CD4-positive, alpha-beta T cell treated with Interleukin-6 for 4 hours (primary cell): Measurements from ENCODE around the gene FBXO17.
"Not testable (repeated sequence)": the region's sequence is repeated elsewhere in the genome, so short reads cannot be mapped to it uniquely, and the experiment has no call there.

Experiments used
- DNase-seq: peaks from one replicate; pipeline ENCODE4 v3.0.0-alpha.2; 2020; ENCODE audit warnings: mixed read lengths

FBXO17 gene

DNA sequence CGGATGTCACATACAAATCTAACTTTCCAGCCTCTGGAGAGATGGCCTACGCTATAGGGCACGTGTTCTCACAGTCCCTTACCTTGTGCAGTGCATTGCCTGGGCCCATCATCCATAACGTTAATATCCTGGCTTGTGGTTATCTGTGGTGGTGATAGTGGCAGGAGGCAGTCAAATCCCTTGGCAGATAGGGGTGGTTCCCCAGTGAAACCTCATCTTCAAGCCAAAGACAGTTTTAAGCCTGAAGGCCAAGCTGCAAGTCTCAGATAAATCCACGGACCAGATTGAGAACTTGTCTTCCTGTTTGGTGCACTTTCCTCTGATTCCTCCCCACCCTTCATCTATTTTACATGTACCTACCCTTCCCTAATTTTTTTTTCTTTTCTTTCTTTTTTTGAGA lies 4.3 kb upstream of the FBXO17 start:
- no peak for DNase-seq

DNA sequence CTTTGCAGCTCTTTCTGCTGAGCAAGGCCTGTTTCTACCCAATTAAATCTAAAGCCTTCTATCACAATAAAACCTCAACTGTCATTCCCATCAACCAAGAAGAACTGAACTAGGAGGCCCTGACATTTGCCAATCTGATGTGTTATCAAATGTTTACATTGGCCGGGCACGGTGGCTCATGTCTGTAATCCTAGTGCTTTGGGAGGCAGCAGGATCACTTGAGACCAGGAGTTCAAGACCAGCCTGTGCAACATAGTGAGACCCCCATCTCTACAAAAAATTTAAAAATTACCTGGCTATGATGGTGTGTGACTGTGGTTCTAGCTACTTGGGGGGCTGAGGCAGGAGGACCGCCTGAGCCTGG lies 2.8 kb upstream of the FBXO17 start:
- DNase-seq: no peak

DNA sequence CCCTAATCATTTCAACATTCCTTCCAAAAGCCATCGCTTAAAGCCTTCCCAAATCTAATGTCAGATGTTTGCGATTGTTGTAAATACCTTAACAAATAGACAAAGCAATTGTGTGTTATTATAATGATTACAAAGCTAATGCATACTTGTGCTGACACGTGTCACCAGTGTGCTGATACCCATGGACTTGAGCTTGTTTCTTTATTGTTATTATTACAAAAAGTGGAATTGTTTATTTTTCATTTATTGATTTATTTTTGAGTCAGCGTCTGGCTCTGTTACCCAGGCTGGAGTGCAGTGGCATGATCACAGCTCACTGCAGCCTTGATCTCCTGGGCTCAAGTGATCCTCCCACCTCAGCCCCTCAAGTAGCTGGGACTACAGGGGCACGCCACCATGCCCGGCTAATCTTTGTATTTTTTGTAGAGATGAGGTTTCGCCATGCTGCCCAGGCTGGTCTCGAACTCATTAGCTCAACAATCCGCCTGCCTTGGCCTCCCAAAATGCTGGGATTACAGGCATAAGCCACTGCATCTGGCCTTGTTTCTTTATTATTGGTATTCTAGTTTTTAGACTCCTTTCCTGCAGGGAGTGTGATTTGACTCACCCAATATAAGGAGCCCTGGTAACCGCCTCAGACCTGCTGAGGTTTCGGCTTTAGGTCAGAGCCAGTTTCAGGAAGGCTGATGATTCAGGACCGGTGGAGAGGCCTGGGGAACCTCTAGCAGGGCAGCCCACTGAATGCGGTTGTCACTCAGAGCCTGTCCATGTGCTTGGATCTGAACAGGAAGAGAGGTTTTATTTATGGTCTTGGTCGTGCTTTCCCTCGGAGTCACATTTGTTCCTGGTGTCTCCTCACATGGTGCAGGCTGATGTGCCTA lies 2.1 kb upstream of the FBXO17 start:
- DNase-seq: no peak

DNA sequence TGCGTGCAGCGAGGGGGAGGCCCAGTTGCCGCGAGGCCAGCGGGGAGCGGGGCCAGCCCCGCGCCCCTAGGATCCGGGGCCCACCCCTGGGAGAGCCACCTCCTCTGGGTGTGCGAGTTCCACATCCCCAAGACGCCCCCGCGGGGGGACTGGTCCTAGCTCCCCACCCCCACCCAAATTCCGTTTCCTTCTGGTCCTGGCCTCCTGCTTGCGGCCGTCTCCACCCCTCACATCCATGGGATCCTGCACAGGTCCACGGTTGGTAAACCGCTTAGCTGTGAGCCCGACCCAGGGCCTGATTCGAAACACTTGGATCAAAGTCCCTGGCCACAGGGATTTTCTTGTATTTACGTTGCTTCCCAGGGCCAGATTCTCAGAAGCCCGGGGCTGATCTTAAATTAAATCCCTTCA lies 324 bp upstream of the FBXO17 start:
- no peak for DNase-seq

DNA sequence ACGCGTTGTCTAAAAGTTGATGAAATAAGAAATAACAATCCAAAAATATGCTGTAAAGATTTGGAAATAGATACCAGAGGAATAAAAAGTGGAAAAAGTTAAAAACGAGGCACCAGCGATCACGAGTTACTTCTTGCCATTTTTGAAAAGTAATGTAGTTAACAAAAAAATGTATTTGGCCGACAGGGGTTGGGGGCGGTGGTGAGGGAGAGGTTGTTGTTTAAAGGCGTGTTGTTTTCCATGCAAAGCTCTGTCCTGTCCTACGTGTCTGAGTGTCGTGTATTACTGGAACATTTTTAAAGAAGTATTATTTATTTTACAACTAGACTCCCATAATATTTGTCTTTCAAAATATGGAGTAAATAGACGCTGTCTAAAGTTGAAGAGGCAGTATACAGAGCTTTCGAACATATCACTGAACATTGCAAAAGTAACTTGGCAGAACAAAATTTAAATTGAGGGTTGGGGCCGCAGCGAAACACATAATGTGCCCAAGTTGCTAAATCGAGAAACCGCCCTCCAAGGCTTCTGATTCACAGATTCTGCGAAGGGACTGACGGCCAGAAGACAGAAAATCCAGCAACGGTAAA lies 823 bp downstream of the FBXO17 start:
- no peak for DNase-seq

DNA sequence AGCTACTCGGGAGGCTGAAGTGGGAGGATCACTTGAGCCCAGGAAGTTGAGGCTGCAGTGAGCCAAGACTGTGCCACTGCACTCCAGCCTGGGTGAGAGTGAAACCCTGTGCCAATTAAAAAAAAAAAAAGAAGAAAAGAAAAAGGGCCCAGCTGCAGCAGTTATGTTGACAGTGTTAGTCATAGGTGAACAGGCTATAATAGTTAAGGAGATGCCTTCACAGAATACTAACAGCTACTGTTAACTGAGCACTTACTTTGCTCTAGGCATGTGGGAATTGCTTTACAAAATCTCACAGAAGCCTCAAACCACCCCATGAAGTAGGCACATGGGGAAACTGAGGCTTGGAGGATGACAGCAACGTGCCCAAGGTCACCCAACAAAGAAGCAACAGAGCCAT lies 3.9 kb downstream of the FBXO17 start:
- DNase-seq: no peak

DNA sequence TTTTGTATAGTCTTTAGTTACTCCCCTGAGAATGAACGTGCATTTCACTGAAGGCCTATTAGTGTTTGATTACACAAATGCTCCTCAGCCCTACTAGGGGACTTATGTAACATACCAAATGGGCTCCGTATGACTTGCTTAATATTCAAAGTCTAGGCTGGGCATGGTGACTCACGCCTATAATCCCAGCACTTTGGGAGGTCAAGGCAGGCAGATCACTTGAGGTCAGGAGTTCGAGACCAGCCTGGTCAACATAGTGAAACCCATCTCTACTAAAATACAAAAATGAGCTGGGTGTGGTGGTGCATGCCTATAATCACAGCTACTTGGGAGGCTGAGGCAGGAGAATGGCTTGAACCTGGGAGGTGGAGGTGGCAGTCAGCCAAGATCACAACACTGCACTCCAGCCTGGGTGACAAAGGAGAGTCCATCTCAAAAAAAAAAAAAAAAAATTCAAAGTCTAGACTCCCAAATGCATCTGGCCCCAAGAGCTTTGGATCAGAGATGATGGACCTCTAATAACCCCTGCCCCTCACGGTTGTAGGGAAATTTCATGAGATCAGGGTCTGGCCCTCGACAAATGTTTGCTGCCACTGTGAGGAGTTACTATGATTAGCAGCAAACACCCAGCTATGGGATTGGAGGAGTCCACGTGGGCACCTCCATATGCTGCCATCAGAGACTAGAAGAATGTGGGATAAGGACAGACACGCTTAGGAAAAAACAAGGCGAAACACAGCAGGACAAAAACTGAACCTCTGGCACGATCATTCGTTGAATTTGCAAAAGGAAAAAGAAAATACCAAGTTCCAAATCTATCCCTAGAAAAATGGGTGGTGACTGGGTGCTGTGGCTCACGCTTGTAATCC lies 4.6 kb downstream of the FBXO17 start:
- no peak for DNase-seq

DNA sequence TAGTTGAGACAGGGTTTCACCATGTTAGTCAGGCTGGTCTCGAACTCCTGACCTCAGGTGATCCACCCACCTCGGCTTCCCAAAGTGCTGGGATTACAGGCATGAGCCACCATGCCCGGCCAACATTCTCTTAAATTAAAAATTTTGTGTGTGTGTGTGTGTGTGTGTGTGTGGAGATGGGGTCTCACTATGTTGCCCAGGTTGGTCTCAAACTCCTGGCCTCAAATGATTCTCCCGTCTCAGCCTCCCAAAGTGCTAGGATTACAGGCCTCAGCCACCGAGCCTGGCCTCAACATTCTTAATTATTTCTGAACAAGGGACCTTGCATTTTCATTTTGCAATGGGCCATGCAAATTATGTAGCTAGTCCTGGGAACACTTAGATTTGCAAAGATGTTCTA lies 9.4 kb downstream of the FBXO17 start:
- DNase-seq: not testable (repeated sequence)

DNA sequence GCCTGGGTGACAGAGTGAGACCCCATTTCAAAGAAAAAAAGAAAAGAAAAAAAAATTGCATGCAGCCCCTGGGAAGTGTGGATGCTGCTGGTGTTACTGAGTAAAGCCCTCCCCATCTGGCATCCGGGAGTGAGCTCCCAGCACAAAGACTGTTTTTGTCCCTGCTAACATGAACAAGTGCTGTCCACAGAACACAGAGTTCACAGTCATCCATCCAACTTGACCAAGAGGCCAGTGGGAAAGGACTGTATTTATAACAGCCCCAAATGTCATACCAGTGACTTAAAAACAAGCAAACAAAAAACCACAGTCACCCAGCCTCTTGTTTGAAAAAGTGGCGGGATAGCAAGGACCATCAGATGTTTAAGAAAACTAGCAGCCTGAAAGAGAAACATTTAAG lies 10.8 kb downstream of the FBXO17 start:
- no peak for DNase-seq

DNA sequence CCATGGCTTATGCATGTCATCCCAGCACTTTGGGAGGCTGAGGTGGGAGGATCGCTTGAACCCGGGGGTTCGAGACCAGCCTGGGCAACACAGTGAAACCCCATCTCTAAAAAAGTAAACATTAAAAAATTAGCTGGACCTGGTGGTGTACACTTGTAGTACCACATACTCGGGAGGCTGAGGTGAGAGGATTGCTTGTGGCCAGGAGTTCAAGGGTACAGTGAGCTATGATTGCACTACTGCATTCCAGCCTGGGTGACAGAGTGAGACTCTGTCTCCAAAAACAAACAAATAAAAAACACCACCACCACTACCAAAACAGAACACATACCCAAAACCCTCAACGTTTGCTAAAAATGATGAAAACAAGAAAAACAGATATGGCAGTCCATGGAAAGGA lies 15.9 kb downstream of the FBXO17 start:
- no peak for DNase-seq

DNA sequence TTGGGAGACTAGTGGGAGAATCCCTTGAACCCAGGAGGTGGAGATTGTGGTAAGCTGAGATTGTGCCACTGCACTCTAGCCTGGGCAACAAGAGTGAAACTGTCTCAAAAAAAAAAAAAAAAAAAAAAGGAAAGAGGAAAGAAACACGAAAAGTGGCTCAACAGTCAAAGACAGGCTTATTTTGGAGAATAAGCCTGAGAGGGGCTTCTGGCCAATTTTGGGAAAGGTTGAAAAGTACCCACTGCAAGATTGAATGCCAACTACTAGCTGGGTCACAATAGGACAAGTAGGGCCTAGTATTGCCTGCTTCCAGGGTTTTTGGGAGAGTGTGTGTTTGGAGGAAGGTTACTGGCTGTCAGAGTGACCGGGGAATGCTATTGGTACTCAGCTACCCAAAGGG lies 17.2 kb downstream of the FBXO17 start:
- no peak for DNase-seq

DNA sequence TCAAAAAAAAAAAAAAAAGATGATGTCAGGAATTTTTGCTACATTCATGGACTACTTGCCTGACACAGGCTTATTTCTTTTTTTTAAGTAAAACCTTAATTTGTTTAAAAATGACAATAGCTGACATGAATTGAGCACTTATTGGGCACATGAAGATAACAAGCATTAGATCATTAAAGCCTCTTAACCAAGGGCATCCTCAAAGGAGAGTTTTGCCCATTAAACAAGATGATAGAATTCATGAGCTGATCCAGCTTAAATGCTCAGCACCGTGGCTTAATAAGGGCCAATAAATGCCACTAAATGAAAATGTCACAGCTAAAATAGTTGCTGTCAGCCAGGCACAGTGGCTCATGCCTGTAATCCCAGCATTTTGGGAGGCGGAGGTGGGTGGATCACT lies 19.3 kb downstream of the FBXO17 start:
- DNase-seq: no peak

DNA sequence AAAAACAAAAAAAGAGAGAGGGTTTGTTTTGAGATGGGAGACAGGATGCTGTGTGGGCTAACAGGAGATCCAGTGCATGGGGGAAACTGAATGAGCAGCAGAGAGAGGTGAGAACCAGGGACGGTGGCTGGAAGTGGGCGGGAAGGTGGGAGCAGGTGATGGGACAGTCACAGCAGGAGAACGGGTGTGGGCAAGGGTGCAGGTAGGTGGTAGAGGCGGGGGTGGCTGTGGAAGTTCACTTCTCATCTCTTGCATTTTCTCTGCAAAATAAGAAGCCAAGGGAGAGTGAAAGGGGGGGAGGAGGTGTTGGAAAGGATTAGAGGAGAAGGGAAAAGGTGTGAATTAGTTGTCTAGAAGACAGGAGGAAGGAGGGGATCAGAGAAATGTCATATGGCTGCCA lies 21.9 kb downstream of the FBXO17 start:
- DNase-seq: no peak

DNA sequence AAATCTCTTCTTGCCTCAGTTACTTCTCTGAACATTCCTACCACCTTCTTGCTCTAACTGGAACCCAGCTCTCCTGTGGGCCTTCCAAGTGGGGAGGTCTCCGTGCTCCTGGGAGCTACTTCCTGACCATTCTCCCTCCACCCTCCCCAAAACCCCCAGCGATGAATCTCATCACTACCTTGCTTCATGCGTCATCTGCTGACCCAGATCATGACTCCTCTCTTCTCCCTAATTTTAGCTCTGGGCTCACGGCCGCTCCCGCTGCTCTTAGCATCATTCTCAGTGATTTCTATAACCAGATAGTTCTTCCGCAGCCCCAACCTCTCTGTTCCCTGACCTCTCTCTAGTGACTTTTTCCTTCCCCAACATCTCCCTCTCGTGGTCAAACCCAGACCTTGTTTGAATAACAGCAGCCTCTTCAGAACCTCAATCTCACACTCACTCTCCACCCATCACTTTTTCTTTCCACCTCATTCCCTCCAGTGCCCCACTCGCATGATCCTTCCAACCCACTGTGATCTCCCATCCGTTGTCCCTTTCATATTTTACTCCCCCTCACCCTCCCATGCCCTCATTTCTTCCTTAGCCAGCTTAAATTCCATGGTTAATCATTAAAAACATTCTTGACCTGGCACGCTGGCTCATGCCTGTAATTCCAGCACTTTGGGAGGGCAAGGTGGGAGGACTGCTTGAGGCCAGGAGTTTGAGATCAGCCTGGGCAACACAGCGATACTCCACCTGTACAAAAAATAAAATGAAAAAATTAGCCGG lies 23.0 kb downstream of the FBXO17 start:
- DNase-seq: peak; percentile 29

DNA sequence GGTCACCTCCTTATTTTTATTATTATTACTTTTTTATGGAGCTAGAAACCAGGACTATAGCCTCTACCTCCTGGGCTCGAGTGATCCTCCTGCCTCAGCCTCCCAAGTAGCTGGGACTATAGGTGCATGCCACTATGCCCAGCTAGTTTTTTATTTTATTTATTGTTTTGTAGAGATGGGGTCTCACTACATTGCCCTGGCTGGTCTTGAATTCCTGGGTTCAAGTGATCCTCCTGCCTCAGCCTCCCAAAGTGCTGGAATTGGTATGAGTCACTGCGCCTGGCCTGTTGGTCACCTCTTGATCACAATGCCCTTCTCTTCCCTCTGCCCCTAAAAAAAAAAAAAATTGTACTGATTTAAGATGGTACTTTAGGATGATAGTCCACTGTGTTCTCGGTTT lies 24.4 kb downstream of the FBXO17 start:
- DNase-seq: no peak

DNA sequence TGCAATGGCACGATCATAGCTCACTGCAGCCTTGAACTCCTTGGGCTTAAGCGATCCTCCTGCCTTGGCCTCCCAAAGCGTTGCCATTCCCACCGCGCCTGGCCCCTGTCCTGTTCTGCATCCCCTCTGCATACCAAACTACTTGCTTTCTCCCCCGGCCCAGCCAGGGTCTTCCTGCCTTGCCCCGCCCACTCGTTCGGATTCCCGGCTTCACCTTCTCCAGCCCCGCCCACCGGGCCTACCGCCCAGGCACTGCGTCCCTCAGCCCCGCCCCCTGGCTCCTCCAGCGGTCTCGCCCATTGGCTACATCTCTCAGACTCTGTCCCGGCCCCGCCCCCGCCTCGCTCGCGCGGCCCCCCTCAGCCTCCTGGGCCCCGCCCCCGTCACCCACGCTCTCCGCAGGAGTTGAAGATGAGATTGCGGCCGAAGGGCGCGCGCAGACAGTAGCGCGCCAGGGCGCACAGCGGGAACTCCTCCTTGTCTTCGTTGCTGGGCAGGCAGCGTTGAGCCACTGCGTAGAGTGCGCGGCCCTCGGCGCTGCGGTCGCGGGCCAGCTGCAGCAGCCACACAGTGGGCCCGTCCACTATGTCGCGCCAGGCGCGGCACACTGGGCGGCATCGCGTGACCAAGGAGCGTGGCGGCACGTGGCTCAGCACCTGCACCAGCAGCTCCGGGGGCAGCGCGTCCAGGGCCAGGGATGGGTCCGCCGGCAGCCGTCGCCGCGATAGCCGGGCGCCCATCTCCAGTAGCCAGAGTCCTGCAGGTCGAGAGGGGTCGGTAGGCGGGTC lies 25.8 kb downstream of the FBXO17 start:
- peak; percentile 90 for DNase-seq

DNA sequence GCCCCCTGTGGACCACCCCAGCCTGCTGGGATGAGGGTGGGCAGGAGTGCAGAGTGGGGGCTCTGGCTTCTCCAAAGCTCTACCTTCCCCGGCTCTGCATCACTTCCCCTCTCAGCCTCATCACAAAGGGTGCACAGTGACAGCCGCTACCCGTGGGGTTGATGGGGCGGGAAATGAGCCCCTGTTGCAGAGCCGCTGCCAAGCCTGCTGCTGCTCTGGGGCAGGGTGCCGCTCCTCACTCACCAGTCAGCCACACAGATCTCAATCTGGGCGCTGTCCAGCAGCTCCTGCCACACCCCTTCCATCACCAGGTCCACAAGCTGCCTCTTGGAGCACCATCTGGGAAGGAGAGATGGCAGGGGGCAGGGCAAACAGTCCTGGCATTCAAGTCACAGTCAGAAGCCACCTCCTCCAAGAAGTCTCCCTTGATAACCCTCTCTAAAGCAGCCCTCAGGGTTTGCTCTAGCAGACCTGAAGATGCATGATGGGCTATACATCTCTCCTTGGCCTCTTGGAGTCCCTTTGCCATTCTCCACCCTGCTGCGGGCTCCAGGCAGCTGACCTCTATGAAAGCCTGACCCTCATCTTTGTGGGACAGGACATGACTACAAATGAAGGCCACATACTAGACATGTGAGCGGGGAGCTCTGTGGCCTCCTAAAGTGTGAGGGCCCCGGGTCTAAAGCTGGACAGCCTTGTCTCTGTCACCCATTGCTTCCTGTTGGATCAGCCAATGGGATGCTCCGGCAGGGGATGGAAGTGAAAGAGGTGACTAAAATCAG lies 29.1 kb downstream of the FBXO17 start:
- no peak for DNase-seq

DNA sequence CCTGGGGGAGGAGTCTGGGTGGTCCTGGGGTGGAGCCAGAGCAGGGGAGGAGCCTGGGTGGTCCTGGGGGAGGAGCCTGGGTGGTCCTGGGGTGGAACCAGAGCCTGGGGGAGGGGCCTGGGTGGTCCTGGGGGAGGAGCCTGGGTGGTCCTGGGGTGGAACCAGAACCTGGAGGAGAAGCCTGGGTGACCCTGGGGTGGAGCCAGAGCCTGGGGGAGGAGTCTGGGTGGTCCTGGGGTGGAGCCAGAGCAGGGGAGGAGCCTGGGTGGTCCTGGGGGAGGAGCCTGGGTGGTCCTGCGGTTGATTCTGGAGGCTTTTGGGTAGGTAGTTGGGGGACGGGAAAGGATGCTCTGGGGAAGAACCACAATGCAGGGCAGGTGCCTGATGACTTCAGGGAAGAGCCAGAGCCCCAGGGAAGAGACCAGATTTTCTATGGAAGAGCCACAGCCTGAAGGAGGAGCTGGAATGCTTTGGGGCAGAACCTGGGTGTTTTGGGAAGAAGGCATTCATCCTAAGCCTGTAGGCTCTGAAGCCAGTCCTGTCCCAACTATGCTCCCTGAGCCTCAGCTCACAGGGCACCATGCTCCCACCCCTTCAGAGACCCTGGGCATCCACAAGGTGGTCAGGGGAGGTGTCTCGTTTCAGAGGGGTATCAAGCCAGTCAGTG lies 29.8 kb downstream of the FBXO17 start:
- DNase-seq: no peak

DNA sequence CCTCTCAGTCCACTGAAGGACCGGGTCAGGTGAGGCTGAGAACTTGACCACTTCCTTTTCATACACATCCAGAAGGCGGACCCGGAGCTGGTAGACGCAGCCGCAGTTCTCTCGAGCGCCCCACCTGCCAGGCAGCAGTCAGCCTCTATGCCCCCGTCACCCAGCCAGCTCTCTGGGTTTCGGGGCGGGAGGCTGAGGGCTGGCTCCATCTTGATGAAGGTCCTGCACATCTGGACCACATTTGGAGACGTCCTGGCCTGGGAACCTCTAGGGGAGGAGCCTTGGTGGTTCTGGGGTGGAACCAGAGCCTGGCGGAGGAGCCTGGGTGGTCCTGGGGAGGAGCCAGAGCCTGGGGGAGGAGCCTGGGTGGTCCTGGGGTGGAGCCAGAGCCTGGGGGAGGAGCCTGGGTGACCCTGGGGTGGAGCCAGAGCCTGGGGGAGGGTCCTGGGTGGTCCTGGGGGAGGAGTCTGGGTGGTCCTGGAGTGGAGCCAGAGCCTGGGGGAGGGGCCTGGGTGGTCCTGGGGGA lies 30.5 kb downstream of the FBXO17 start:
- DNase-seq: no peak

DNA sequence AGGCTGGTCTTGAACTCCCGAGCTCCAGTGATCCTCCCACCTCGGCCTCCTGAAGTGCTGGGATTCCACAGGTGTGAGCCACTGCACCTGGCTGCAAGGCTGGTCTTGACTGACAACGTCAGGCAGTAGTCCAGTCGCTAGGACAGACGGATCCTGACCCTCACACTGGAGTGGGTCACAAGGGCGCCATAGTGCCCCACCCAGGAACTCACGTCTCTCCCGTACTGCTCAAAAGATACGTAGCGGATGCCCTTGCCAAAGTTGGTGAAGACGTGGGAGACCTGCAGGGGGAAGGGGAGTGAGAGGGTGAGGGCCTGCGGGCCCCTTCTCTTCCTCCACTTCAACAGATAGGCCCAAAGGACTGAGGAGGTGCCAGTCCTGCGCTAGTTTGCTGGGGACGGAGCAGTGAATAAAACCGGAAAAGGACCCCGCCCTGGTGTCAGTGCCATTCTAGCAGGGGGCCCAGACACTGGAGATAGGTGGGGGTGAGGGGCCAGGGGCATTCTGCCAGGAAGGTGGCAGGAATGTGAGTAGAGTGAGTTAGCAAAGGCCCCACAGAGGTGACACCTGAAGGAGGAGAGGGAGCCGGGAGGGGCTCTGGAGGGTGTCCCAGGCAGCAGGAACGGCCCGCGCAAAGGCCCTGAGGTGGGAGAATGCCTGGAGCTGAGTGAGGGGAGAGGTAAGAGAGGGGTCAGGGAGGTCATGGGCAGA lies 32.9 kb downstream of the FBXO17 start:
- no peak for DNase-seq
